ACC112 (cell line): ENCODE measurements around the gene CDH24.

ENCODE experiments used
- H2AFZ ChIP-seq: fragments of 200-600 bp; sonication (generic); one replicate; pipeline ENCODE4 v1.6.0; 2017; ENCODE audit warnings: antibody characterized with exemption, low read length; ENCODE audit not compliant: unreplicated experiment
- H3K27ac ChIP-seq: fragments of 200-600 bp; sonication (generic); 2 replicates; pipeline ENCODE4 v1.5.1; 2014; ENCODE audit warnings: low read depth, mild to moderate bottlenecking, antibody characterized with exemption, low read length, moderate library complexity
- H3K27me3 ChIP-seq: fragments of 200-600 bp; sonication (generic); 2 replicates; pipeline ENCODE4 v1.6.1; 2014; ENCODE audit warnings: mild to moderate bottlenecking, antibody characterized with exemption, low read length, moderate library complexity, mixed read lengths; ENCODE audit not compliant: insufficient read depth
- H3K36me3 ChIP-seq: fragments of 200-600 bp; sonication (generic); 2 replicates; pipeline ENCODE4 v1.6.1; 2016; ENCODE audit warnings: mild to moderate bottlenecking, antibody characterized with exemption, low read length, moderate library complexity, mixed read lengths; ENCODE audit not compliant: insufficient read depth
- H3K4me1 ChIP-seq: fragments of 200-600 bp; sonication (generic); one replicate; pipeline ENCODE4 v1.6.1; 2016; ENCODE audit warnings: low read length, mixed read lengths; ENCODE audit not compliant: insufficient read depth, unreplicated experiment, control insufficient read depth
- H3K4me3 ChIP-seq: fragments of 200-600 bp; sonication (generic); 2 replicates; pipeline ENCODE4 v1.5.1; 2014; ENCODE audit warnings: mild to moderate bottlenecking, low read depth, low read length
- H3K79me2 ChIP-seq: fragments of 200-600 bp; sonication (generic); one replicate; pipeline ENCODE4 v1.6.0; 2016; ENCODE audit warnings: low read length; ENCODE audit not compliant: control insufficient read depth, unreplicated experiment, insufficient read depth

CDH24 gene

DNA sequence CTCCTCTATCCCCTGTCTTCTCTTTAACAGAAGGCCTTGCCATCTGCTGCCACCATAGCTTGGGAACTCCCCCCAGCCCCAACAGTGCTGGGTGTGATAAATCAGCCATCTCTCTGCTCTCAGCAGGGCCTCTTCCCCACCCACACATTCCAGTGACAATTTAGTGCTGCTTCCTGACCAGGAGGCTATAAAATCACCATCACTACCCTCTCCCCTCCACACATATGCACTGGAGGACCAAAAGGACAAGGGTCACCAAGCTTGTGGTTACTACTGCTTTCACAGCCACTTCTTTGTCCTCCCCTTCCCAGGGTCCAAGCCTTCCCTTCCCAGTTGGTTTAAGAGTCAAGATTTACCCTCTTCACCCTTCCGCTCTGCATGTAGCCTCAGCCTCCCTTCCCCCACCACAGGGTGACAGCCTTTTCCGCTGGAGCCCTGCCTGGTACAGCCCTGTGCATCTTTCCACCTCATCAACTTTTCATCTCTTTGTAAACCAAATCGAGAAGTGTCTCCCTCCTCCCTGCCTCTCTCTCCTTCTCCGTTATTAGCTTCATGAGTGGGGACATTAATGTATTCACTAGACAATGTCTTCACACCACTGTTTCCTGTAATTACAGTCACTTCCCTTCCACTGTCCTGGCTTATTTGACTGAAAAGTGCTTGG lies 32.0 kb downstream of the CDH24 start:
- Histone ChIP-seq H3K4me1 (peaks cover 8% of the 10 kb centered on the region), H3K79me2 (peaks cover 10% of the 10 kb centered on the region), H3K36me3 (peaks cover 17% of the 10 kb centered on the region; the same call in 1 of the 2 replicates), H2AFZ (no peak overlapping the region), H3K27ac (no peak overlapping the region), H3K27me3 (no peaks in the 10 kb centered on the region), H3K4me3 (no peak overlapping the region)

DNA sequence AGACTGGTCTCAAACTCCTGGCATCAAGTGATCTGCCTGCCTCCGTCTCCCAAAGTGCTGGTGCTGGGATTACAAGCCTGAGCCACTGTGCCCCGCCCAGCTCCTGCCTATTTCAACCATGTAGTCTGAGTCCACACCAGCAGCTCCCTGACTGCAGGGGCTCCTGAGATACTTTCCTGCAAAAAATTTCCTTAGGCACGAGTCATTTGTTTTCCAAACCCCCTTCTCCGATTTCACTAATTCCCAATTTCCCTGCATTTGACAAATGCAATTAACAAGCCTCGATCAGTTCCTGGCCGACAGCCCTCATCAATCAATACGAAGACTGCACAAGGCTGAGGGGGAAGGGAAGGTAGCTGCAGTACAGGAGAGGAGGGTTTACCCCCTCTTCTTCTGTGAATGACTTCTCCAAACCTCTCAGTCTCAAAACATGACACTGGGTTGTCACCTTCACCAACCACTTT lies 32.7 kb downstream of the CDH24 start:
- H3K79me2 ChIP-seq, result peaks cover 10% of the 10 kb centered on the region
- H3K4me3 ChIP-seq, result no peak overlapping the region
- no peaks in the 10 kb centered on the region for H3K27me3 ChIP-seq
- H3K27ac ChIP-seq, result no peak overlapping the region
- peaks cover 8% of the 10 kb centered on the region for H3K4me1 ChIP-seq
- peaks cover 17% of the 10 kb centered on the region; the same call in 1 of the 2 replicates for H3K36me3 ChIP-seq
- H2AFZ ChIP-seq, result no peak overlapping the region

DNA sequence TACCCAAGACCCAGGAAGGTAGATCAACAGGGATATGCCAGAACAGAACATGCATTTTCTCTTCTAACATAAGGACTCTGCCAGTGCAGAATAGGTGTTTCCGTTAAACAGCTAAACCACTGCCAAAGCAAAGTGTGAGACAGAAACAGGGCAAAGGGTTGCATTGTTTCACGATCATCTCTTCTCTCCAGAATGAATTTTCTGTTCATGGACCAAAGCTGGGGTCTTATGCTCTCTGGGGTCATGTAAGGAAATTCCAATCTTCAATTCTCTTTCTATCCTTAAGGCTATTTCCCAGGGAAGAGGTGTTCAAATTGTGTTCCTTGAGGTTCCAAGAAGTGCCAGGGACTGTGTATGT lies 33.5 kb downstream of the CDH24 start:
- peaks cover 10% of the 10 kb centered on the region; the same call in 1 of the 2 replicates for H3K36me3 ChIP-seq
- H3K4me3 ChIP-seq, result no peak overlapping the region
- peaks cover 2% of the 10 kb centered on the region for H3K79me2 ChIP-seq
- H3K4me1 ChIP-seq, result peaks cover 1% of the 10 kb centered on the region
- no peaks in the 10 kb centered on the region for H3K27me3 ChIP-seq
- no peak overlapping the region for H3K27ac ChIP-seq
- no peak overlapping the region for H2AFZ ChIP-seq

DNA sequence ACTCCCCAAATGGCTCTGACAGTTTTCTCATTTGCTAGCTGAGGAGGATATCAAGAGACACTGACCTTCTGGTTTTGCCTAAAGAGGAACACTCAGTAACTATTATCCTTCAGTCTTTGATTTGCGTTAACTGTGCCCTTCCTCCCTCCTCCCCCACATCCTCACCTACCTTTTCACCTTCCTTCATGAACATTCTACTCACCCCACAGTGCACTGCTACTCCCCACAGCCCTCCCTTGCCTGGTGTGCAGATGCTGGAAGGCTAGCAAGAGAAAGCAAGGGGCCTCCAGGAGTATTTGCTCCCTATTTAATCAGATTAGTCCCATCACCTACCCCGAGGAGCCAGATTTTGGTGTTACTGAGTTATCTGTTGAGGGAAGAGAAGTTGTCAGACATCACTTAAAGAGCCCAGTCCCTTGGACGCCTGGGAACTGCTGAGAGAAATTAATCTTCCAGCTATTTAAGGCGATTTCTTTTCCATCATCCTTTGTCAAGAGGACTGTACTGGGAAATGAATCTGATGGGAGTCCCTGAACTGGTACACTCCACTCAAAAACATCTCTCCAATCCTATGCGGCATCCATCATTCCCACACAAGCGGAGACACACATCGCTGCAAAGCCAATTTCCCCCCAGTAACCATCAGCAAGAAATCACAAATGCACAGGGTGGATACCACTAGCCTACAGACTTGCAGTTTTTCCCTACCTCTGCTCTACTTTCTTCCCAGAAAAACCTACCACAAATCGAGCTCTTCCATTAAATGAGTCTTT lies 34.1 kb downstream of the CDH24 start:
- peaks cover 5% of the 10 kb centered on the region; the same call in 1 of the 2 replicates for H3K36me3 ChIP-seq
- no peak overlapping the region for H2AFZ ChIP-seq
- no peak overlapping the region for H3K4me3 ChIP-seq
- H3K79me2 ChIP-seq, result no peaks in the 10 kb centered on the region
- no peak overlapping the region for H3K27ac ChIP-seq
- no peaks in the 10 kb centered on the region for H3K4me1 ChIP-seq
- no peaks in the 10 kb centered on the region for H3K27me3 ChIP-seq

DNA sequence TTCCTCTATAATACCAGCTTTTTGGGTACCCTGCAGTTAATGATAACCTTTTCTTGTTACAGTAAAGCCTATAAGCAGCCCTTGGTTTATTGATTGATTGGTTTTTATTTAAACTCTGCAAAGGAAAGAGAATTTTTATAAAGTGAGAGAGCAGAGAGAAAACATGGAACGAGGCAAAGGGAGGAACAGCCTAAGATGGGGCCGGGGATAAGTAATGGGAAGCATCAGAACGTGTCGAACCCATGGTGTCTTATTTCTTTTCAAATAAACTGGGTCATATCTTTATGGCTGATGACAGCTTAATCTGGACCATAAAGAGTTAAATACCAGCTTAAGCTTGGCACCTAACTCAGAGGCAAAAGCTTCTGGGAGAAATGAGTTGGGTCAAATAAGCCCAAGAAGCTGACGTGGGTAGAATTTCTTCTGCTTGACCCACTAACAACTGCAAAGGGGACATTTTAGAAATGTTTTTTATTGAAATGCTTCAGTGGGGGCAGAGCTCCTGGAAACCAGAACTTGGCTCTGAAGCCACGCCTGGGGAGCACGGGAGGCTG lies 35.4 kb downstream of the CDH24 start:
- H3K27ac ChIP-seq, result no peak overlapping the region

DNA sequence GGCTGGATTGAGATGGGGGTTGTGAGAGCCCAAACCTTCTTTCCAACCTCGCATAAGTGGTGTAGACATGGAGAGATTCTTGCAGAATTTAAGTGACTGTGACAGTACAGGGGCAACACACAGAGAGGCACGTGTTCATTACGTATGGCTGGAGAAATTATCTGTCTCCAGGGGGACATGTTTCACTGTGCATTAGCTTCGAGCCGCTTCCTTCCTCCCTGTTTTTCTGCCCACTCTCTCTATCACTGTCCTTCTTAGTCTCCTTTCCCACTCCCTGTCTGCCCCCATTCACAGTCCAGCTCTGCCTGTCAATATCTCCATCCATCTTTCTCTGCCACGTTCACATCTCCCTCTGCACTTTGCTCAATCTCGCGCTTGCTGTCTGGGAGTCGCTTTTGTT lies 35.9 kb downstream of the CDH24 start:
- Histone ChIP-seq H3K27ac (no peak overlapping the region), H3K79me2 (no peaks in the 10 kb centered on the region), H3K4me1 (no peaks in the 10 kb centered on the region), H3K36me3 (peaks cover 5% of the 10 kb centered on the region; the same call in 1 of the 2 replicates), H3K4me3 (no peak overlapping the region), H3K27me3 (no peaks in the 10 kb centered on the region), H2AFZ (no peak overlapping the region)

More for the DNA sequence above, 35.4 kb downstream of the CDH24 start:
- no peak overlapping the region for H3K4me3 ChIP-seq
- peaks cover 5% of the 10 kb centered on the region; the same call in 1 of the 2 replicates for H3K36me3 ChIP-seq
- no peak overlapping the region for H2AFZ ChIP-seq
- H3K4me1 ChIP-seq, result no peaks in the 10 kb centered on the region
- no peaks in the 10 kb centered on the region for H3K27me3 ChIP-seq
- H3K79me2 ChIP-seq, result no peaks in the 10 kb centered on the region

DNA sequence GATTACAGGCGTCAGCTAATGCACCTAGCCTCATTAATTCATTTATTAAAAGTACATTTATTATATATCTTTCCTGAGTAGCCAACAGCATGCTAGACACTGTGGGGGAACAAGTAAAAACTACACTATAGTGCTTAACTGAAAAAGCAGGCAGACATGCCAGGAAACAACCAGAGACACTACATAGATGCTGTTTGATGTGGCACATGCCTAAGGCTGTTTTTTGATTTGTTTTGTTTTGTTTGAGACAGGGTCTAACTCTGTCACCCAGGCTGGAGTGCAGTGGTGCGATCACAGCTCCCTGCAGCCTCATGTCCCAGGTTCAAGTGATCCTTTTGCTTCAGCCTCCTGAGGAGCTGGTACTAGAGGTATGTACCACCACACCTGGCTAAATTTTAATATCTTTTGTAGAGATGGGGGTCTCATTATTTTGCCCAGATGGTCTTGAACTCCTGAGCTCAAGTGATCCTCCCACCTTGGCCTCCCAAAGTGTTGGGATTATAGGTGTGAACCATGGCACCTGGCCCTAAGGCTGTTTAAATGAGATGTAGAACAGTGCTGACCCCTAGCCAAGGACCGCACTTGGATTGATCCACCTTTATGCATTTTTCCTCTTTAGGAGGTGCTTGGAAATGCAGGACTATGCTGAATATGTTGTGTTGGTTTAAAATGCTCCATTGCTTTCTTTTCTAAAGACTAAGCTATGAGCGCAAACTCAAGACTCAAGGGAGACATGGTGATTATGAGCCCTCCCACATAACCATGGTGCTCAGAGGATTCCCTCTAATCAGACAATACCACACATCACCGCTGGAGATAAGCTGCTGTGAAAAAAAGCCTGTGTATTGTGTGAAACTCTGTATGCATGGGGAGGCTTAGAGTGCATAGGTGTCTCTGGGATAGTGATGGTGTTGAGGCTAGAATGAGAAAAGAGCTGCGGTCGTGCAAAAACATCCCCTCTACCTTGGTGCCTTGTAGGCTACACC lies 36.9 kb downstream of the CDH24 start:
- Histone ChIP-seq H3K27me3 (no peaks in the 10 kb centered on the region), H3K4me3 (no peak overlapping the region), H3K36me3 (no peaks in the 10 kb centered on the region), H3K4me1 (no peaks in the 10 kb centered on the region), H2AFZ (no peak overlapping the region), H3K79me2 (no peaks in the 10 kb centered on the region), H3K27ac (no peak overlapping the region)

DNA sequence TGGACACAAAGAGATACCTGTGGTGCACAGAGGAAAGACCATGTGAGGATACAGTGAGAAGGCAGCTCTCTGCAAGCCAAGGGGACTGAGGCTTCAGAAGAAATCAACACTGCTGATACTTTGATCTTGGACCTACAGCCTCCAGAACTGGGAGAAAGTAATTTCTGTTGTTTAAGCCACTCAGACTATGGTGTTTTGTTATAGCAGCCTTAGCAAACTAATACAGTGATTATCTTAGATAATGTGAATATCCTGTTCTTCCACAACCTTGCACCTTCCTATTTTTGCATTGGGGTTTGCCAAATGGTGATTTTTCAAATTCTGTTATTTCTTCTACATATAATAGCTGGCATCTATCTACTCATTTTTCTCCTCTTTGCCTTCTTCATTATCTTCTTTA lies 39.2 kb downstream of the CDH24 start:
- Histone ChIP-seq H2AFZ (no peak overlapping the region), H3K4me1 (no peaks in the 10 kb centered on the region), H3K79me2 (no peaks in the 10 kb centered on the region), H3K27me3 (no peaks in the 10 kb centered on the region), H3K27ac (no peak overlapping the region), H3K36me3 (no peaks in the 10 kb centered on the region), H3K4me3 (no peak overlapping the region)

DNA sequence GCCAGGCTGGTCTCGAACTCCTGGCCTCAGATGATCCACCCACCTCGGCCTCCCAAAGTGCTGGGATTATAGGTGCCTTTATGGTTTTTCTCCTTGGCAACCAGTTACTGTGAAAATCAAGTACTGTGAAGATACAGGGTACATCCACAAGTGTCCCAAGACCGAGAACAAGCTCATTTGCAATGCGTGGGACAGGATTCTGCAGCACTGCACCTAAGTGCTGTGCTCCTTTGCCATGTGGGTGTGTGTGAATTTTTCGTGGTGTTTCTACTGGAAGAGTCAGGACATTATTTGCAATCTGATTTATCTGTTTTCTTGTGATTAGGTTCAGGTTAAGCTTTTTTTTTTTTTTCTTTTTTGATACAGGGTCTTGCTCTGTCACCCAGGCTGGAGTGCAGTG lies 40.2 kb downstream of the CDH24 start:
- no peak overlapping the region for H2AFZ ChIP-seq
- H3K36me3 ChIP-seq, result no peaks in the 10 kb centered on the region
- no peaks in the 10 kb centered on the region for H3K79me2 ChIP-seq
- no peaks in the 10 kb centered on the region for H3K27me3 ChIP-seq
- no peaks in the 10 kb centered on the region for H3K4me1 ChIP-seq
- H3K27ac ChIP-seq, result no peak overlapping the region
- H3K4me3 ChIP-seq, result no peak overlapping the region

DNA sequence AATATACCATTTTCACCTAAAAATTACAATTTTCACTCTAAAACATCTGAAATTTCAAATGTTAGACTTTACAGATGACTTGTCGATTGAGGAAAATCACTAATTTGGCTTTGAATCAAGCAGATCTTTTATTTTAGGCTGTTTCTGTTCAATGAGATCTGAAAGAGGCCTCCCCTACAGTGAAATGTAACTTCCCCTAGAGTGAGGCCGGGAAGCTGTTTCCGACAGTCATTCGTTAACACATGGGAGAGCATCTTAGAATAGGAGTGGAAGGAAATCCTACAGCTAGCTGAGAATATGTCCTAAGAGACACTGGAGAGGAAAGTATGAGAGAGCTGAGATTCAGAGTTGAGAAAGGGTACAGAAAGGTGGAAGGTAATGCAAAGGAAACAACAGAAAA lies 41.7 kb downstream of the CDH24 start:
- Histone ChIP-seq H3K27ac (no peak overlapping the region), H3K4me1 (no peaks in the 10 kb centered on the region)

More for the DNA sequence above, 41.7 kb downstream of the CDH24 start:
- Histone ChIP-seq H2AFZ (no peak overlapping the region), H3K36me3 (no peaks in the 10 kb centered on the region), H3K79me2 (no peaks in the 10 kb centered on the region), H3K4me3 (no peak overlapping the region), H3K27me3 (no peaks in the 10 kb centered on the region)
